Measurements from ENCODE around the gene DPH1. TPM values are rescaled to one million over a fixed set of nuclear protein-coding genes. Genes with fewer than 3 reads are reported as not detected.

Gene DPH1
- polyA plus RNA-seq, 4 donors, result 38.6 to 53.0 (median 47.0) TPM

DNA sequence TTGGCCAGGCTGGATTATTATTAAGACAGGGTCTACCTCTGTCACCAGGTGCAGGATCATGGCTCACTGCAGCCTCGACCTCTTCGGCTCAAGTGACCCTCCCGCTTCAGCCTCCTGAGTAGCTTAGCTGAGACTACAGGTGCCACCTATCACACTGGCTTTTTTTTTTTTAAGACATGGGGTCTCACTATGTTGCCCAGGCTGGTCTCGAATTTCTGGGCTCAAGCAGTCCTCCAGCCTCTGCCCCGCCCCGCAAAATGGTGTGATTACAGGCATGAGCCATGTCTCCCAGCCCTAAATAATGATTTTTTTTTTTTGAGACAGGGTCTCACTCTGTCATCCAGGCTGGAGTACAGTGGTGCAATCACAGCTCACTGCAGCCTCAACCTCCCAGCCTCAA, 17.6 kb downstream of the DPH1 start:
- no peak for DNase-seq (ENCODE audit: low read depth in 4 of 4, low spot score in 3 of 4)

DNA sequence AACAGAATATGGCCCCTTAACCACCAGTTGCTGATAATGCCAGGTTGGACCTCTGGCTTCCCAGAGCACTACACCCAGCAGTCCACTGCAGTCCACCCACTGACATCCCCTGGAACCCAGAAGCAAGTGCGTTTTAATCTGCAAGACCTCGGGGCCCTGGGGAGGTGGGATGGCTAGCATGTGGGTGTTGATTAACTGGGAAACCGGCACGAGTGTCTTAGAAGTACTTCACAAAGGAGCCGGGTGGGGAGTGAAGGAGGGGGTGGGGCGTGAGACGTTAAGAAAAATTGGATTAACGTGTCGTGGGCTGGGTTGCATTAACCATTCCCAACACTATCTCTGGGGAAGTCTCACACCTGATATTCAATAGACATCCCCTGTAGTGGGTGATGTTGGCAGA, 18.9 kb downstream of the DPH1 start:
- no peak for DNase-seq (ENCODE audit: low read depth in 4 of 4, low spot score in 3 of 4)

DNA sequence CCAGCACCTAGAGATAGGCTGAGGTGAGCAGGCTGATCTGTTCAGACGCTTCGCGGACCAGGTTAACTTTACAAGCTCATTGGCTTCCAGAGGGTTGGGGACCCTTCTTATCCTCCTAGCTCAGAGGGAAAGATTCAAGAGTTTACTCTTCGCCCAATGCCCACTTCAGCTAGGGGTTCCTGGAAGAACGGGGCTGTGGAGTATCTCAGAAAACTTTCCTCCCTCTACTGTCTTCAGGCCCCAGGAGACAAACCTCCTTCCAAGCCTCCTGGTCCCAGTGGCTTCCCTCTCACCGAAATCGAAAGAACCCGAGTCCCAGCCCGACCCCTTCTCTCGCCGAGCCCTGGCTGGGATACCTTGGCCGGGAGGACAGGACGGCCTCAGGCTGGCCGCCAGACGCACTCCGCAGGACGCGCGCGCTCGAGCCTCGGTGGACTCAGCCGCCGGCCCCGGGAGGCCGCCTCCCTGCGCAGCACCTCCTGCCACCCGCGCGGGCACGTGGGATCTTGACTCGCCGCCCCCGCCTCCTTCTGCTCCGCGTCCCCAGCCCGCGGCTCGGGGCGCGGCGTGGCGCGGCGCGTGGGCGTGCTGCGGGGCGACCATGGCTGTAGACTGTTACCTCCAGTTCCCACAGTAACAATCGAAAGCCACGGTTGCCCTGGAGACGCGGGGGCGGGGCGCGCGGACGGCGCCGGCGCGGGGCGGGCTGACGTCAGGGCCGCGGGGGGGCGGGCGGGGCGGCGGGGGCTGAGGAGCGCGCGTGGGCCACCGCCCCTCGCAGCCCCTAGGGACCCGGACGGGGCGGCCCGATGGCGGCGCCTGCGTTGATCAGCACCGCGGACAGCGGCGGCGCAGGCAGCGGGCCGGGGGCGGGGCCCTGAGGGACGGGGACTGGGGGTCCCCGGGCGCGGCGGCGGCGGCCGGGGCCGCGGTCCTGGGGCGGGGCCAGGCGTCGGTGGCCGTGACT, 19.7 kb downstream of the DPH1 start:
- DNase-seq (ENCODE audit: low read depth in 4 of 4, low spot score in 3 of 4), result no peak

GRCh38 chr17:2050300-2051060, 20.5 kb downstream of the DPH1 start:
- DNase-seq (ENCODE audit: low read depth in 4 of 4, low spot score in 3 of 4), result no peak

DNA sequence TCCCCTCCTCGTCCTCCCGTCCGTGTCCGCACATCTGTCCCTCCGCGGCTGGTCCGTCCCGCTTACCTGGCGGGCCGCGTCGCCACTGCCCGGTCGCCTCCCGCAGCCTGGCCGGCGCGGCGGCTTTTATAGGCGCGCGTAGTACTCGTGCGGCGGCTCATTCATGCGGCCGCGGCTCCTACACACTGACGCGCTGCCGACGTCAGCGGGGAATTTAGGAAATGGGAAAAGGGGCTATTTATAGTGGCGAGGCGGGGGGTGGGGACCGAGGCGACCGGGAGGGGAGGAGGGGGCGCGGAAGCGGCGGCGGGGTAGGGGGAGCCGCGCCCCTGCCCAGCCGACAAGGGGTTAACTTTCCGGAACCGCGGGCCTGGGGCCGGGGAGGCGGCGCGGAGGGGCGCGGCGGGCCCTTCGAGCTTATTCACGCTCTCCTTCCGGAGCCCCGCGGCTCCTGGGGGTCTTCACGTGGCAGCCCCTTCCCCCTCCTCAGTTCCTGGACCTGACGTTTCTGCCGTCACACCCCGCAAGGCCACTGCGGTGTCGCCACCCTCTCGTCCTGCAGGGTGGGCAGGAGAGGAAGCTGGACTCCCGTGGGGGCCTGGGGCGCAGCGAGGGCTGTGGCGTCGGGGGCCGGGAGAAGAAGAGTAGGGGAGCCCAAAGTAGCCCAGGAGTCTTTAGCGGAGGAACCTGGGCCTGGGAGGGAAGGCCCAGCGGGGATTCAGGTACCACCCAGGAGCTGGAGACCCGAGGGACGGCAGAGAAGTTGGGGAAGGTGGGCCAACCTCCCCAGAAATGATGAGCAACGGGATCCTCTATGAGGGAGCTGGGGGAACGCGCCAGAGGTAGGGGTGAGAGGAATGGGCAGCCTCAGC, 21.3 kb downstream of the DPH1 start:
- DNase-seq (ENCODE audit: low read depth in 4 of 4, low spot score in 3 of 4), result no peak

- no peak for DNase-seq (ENCODE audit: low read depth in 4 of 4, low spot score in 3 of 4)
These were observed 22.1 kb downstream of the DPH1 start for GRCh38 chr17:2051933-2052559.

GRCh38 chr17:2053380-2054261, 23.7 kb downstream of the DPH1 start:
- DNase-seq (ENCODE audit: low read depth in 4 of 4, low spot score in 3 of 4), result no peak

- DNase-seq (ENCODE audit: low read depth in 4 of 4, low spot score in 3 of 4), result no peak
These were observed 24.2 kb downstream of the DPH1 start for GRCh38 chr17:2054262-2054511.

DNA sequence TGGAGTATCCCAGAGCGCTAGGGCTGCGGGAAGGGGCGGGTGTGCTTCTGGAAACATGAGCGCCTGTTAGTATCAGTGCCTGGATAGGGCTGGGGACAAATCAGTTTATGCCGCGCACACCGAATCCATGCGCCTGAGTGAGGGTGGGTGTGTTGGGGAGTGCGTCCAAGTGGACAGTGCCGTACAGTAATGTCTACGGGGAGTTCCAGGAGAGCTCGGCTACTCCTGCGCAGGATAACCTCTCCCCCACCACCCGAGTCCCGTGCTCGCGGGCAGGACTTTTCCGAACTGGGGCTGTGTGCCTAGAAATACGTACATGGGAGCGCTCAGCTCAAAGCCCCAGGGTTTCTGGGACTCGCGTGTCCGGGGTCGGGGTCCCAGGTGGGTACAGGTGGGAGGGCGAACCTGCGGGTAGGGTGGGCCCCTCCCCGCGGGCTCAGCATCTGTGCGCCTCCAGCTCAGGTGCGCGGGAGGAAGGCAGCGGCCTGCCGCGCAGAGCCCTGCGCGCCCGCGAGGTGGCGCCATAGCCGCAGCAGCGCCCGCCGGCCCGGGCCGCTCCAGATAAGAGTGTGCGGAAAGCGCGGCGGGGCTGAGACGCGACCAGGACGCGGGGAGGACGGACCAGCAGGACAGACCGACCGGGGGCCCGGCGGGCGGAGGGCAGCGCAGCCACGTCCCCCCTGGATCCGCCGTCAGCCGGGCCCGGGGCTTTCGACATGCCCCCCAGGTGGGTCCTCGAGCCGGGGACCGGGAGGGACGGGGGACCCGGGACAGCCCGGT, 24.7 kb downstream of the DPH1 start, which contains the start of gene HIC1:
Gene HIC1 (plus strand): TSS at position 592 of the 780 bp plus-strand sequence. CDS start 1,588 bp downstream, outside the sequence.
- DNase-seq (ENCODE audit: low read depth in 4 of 4, low spot score in 3 of 4), result no peak

GRCh38 chr17:2055292-2056205, 25.6 kb downstream of the DPH1 start:
- no peak for DNase-seq (ENCODE audit: low read depth in 4 of 4, low spot score in 3 of 4)

- DNase-seq (ENCODE audit: low read depth in 4 of 4, low spot score in 3 of 4), result no peak
These were observed 26.5 kb downstream of the DPH1 start for GRCh38 chr17:2056206-2057174.

- no peak for DNase-seq (ENCODE audit: low read depth in 4 of 4, low spot score in 3 of 4)
These were observed 27.3 kb downstream of the DPH1 start for GRCh38 chr17:2057175-2057759.

DNA sequence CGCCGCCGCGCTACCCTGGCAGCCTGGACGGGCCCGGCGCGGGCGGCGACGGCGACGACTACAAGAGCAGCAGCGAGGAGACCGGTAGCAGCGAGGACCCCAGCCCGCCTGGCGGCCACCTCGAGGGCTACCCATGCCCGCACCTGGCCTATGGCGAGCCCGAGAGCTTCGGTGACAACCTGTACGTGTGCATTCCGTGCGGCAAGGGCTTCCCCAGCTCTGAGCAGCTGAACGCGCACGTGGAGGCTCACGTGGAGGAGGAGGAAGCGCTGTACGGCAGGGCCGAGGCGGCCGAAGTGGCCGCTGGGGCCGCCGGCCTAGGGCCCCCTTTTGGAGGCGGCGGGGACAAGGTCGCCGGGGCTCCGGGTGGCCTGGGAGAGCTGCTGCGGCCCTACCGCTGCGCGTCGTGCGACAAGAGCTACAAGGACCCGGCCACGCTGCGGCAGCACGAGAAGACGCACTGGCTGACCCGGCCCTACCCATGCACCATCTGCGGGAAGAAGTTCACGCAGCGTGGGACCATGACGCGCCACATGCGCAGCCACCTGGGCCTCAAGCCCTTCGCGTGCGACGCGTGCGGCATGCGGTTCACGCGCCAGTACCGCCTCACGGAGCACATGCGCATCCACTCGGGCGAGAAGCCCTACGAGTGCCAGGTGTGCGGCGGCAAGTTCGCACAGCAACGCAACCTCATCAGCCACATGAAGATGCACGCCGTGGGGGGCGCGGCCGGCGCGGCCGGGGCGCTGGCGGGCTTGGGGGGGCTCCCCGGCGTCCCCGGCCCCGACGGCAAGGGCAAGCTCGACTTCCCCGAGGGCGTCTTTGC, 28.0 kb downstream of the DPH1 start:
- DNase-seq (ENCODE audit: low read depth in 4 of 4, low spot score in 3 of 4), result no peak

- DNase-seq (ENCODE audit: low read depth in 4 of 4, low spot score in 3 of 4), result no peak
These were observed 28.9 kb downstream of the DPH1 start for GRCh38 chr17:2058586-2059546.
